Neural progenitor cell (in vitro differentiated cells): ENCODE data around the gene CBLN1. TPM values are rescaled to one million over a fixed set of nuclear protein-coding genes. Genes with fewer than 3 reads are reported as not detected.

Source experiments
- DNase-seq: peaks from one replicate; pipeline ENCODE4 v3.0.0-alpha.2; 2016; ENCODE audit warnings: low spot score
- H2AFZ ChIP-seq: fragments of 200-600 bp; sonication (generic); replicated peaks from 2 replicates; pipeline ENCODE4 v1.6.1; 2016; ENCODE audit warnings: antibody characterized with exemption
- H3F3A ChIP-seq: fragments of 200-600 bp; sonication (generic); 2 replicates; pipeline ENCODE4 v1.6.1; 2016; ENCODE audit warnings: antibody characterized with exemption, low read depth
- H3K27ac ChIP-seq: fragments of 200-600 bp; sonication (generic); 2 replicates; pipeline ENCODE4 v1.5.1; 2016; ENCODE audit warnings: mild to moderate bottlenecking
- H3K27me3 ChIP-seq: fragments of 200-600 bp; sonication (generic); 2 replicates; pipeline ENCODE4 v1.6.1; 2016; ENCODE audit warnings: mild to moderate bottlenecking, moderate library complexity
- H3K36me3 ChIP-seq: fragments of 200-600 bp; sonication (generic); 2 replicates; pipeline ENCODE4 v1.5.1; 2016
- H3K4me1 ChIP-seq: fragments of 200-600 bp; sonication (generic); 2 replicates; pipeline ENCODE4 v1.6.1; 2016; ENCODE audit warnings: mixed run types
- H3K4me2 ChIP-seq: fragments of 200-600 bp; sonication (generic); 2 replicates; pipeline ENCODE4 v1.6.1; 2016
- H3K4me3 ChIP-seq: fragments of 200-600 bp; sonication (generic); 2 replicates; pipeline ENCODE4 v1.5.1; 2016
- H3K79me2 ChIP-seq: fragments of 200-600 bp; sonication (generic); 2 replicates; pipeline ENCODE4 v1.6.1; 2016; ENCODE audit warnings: low read depth
- H3K9ac ChIP-seq: fragments of 200-600 bp; sonication (generic); 2 replicates; pipeline ENCODE4 v1.6.1; 2016
- H3K9me3 ChIP-seq: fragments of 200-600 bp; sonication (generic); 2 replicates; pipeline ENCODE4 v1.5.1; 2016; ENCODE audit warnings: low read depth
- H4K20me1 ChIP-seq: fragments of 200-600 bp; sonication (generic); 2 replicates; pipeline ENCODE4 v1.6.1; 2016; ENCODE audit warnings: low read depth
- H3K27ac Mint-ChIP-seq: 3 replicates; pipeline ENCODE4 v1.8.0; 2021; ENCODE audit warnings: mixed read lengths
- H3K27me3 Mint-ChIP-seq: 2 replicates; pipeline ENCODE4 v1.8.0; 2022; ENCODE audit warnings: low read depth, mild to moderate bottlenecking, inconsistent platforms, moderate library complexity, mixed read lengths; ENCODE audit not compliant: insufficient read depth
- H3K36me3 Mint-ChIP-seq: 3 replicates; pipeline ENCODE4 v1.8.0; 2021; ENCODE audit warnings: mixed read lengths
- H3K4me1 Mint-ChIP-seq: 3 replicates; pipeline ENCODE4 v1.8.0; 2021; ENCODE audit warnings: mixed read lengths
- H3K4me3 Mint-ChIP-seq: 3 replicates; pipeline ENCODE4 v1.8.0; 2021; ENCODE audit warnings: mild to moderate bottlenecking, moderate library complexity, mixed read lengths
- H3K9me3 Mint-ChIP-seq: 3 replicates; pipeline ENCODE4 v1.8.0; 2020; ENCODE audit warnings: mixed read lengths
- EZH2 ChIP-seq: fragments of 200-600 bp; sonication (generic); IDR thresholded peaks from 2 replicates; pipeline ENCODE4 v1.6.1; 2017; ENCODE audit warnings: antibody characterized with exemption, mild to moderate bottlenecking, moderate library complexity
- EZH2phosphoT487 ChIP-seq: fragments of 200-600 bp; sonication (generic); IDR thresholded peaks from 2 replicates; pipeline ENCODE4 v1.6.1; 2017; ENCODE audit warnings: antibody characterized with exemption
- total RNA-seq: library from RNA; depleted of rRNA; stranded (reverse); fragments of >200 nt; gene quantifications from 2 replicates; pipeline ENCODE4 v1.2.3, GENCODE V29; 2015; ENCODE audit warnings: low replicate concordance
- TF ChIP-seq, protein P1 (sequence below): fragments of 200-600 bp; sonication (generic); IDR thresholded peaks from 2 replicates; pipeline ENCODE4 v1.5.1; 2017; ENCODE audit warnings: antibody characterized with exemption, mild to moderate bottlenecking

Gene CBLN1
- 0.11 and 0.31 TPM in 2 replicates for total RNA-seq

DNA sequence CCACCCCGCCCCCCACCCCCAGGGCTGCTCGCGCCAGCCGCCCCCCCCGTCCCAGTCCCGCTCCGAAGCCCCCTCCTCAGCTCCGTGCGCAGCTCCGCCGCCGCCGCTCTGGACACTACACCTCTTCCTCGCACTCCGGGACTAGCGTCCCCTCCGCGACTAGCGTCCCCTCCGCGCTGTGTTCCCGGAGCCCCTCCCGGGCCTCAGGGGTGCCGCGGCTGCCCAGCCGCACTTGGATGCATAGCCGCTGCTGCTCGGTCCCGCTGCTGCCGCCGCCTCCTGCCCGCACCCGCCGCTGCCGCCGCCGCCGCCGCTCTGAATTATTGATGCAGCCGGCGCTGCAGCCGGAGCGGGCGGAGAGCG lies at the start of gene CBLN1:
CBLN1 (minus strand) TSS at position 359 of the 363 bp plus-strand sequence. CDS start 373 bp downstream, outside the sequence.
- H3K9ac ChIP-seq, result no peak within 1 kb of the TSS
- peak within 1 kb of the TSS; percentile 65 for H3K4me3 ChIP-seq
- H4K20me1 ChIP-seq, result peaks cover 67% of the 10 kb centered on the region
- Mint-ChIP-seq H3K36me3 (peaks cover 2% of the 10 kb centered on the region), H3K9me3 (peaks cover 2% of the 10 kb centered on the region), H3K4me3 (peak within 1 kb of the TSS; percentile 87), H3K4me1 (peaks cover 32% of the 10 kb centered on the region), H3K27me3 (peaks cover 67% of the 10 kb centered on the region), H3K27ac (no peak within 1 kb of the TSS)
- no peak for TF ChIP-seq EZH2phosphoT487
- TF ChIP-seq, protein P1, sequence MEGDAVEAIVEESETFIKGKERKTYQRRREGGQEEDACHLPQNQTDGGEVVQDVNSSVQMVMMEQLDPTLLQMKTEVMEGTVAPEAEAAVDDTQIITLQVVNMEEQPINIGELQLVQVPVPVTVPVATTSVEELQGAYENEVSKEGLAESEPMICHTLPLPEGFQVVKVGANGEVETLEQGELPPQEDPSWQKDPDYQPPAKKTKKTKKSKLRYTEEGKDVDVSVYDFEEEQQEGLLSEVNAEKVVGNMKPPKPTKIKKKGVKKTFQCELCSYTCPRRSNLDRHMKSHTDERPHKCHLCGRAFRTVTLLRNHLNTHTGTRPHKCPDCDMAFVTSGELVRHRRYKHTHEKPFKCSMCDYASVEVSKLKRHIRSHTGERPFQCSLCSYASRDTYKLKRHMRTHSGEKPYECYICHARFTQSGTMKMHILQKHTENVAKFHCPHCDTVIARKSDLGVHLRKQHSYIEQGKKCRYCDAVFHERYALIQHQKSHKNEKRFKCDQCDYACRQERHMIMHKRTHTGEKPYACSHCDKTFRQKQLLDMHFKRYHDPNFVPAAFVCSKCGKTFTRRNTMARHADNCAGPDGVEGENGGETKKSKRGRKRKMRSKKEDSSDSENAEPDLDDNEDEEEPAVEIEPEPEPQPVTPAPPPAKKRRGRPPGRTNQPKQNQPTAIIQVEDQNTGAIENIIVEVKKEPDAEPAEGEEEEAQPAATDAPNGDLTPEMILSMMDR, result no peak
- no peak for TF ChIP-seq EZH2
- peak within 1 kb of the TSS; percentile 89 for H2AFZ ChIP-seq
- H3K36me3 ChIP-seq, result no peaks in the 10 kb centered on the region
- H3K4me1 ChIP-seq, result peaks cover 48% of the 10 kb centered on the region
- peak within 1 kb of the TSS; percentile 89 for H3K4me2 ChIP-seq
- H3K79me2 ChIP-seq, result no peaks in the 10 kb centered on the region
- H3F3A ChIP-seq, result peaks cover 41% of the 10 kb centered on the region
- no peak within 1 kb of the TSS for H3K27ac ChIP-seq
- no peaks in the 10 kb centered on the region for H3K9me3 ChIP-seq
- DNase-seq, result no peak
- H3K27me3 ChIP-seq, result peaks cover 94% of the 10 kb centered on the region

GRCh38 chr16:49330562-49331201 lies 49.0 kb upstream of the CBLN1 start:
- Histone ChIP-seq H2AFZ (no peak overlapping the region), H3F3A (peaks cover 13% of the 10 kb centered on the region), H3K4me2 (no peak overlapping the region), H3K27ac (no peak overlapping the region), H3K27me3 (no peaks in the 10 kb centered on the region), H3K4me1 (no peaks in the 10 kb centered on the region), H4K20me1 (no peaks in the 10 kb centered on the region), H3K79me2 (no peaks in the 10 kb centered on the region), H3K9ac (no peak overlapping the region), H3K36me3 (no peaks in the 10 kb centered on the region), H3K4me3 (no peak overlapping the region), H3K9me3 (no peaks in the 10 kb centered on the region)
- Mint-ChIP-seq H3K4me3 (no peak overlapping the region), H3K36me3 (no peaks in the 10 kb centered on the region), H3K4me1 (peaks cover 17% of the 10 kb centered on the region), H3K9me3 (no peaks in the 10 kb centered on the region), H3K27ac (no peak overlapping the region), H3K27me3 (peaks cover 11% of the 10 kb centered on the region)
- DNase-seq, result no peak
- TF ChIP-seq EZH2 (no peak), EZH2phosphoT487 (no peak)
- TF ChIP-seq, protein P1, result no peak

GRCh38 chr16:49328325-49328724 lies 46.7 kb upstream of the CBLN1 start:
- no peak overlapping the region for H2AFZ ChIP-seq
- H3K27me3 ChIP-seq, result no peaks in the 10 kb centered on the region
- peaks cover 13% of the 10 kb centered on the region for H3F3A ChIP-seq
- Mint-ChIP-seq H3K9me3 (no peaks in the 10 kb centered on the region), H3K4me3 (no peak overlapping the region), H3K27ac (no peak overlapping the region), H3K27me3 (peaks cover 5% of the 10 kb centered on the region), H3K36me3 (no peaks in the 10 kb centered on the region), H3K4me1 (peaks cover 14% of the 10 kb centered on the region)
- no peak for DNase-seq
- H3K9me3 ChIP-seq, result no peaks in the 10 kb centered on the region
- H3K4me2 ChIP-seq, result no peak overlapping the region
- H3K36me3 ChIP-seq, result no peaks in the 10 kb centered on the region
- no peak overlapping the region for H3K4me3 ChIP-seq
- TF ChIP-seq EZH2, result no peak
- no peak for TF ChIP-seq EZH2phosphoT487
- TF ChIP-seq, protein P1, result no peak
- H3K4me1 ChIP-seq, result no peaks in the 10 kb centered on the region
- H3K27ac ChIP-seq, result no peak overlapping the region
- H4K20me1 ChIP-seq, result no peaks in the 10 kb centered on the region
- no peak overlapping the region for H3K9ac ChIP-seq
- H3K79me2 ChIP-seq, result no peaks in the 10 kb centered on the region
